D721Med (cell line): ENCODE data around the gene SPATA32.

Experiments used
- DNase-seq: peaks from one replicate; pipeline ENCODE4 v3.0.0; 2011; ENCODE audit warnings: low spot score; ENCODE audit not compliant: insufficient read length
- FAIRE-seq: peaks from 2 replicates; lab custom pipeline; 2011; peaks lifted over from hg19 to GRCh38; lab: Jason Lieb, UNC
- CTCF ChIP-seq: IDR thresholded peaks from 2 replicates; pipeline ENCODE4 v1.5.1; 2012; ENCODE audit warnings: mild to moderate bottlenecking, control low read depth; ENCODE audit not compliant: insufficient read depth; ENCODE audit errors: missing control alignments

Gene SPATA32

GRCh38 chr17:45246338-45246737 is 15.6 kb downstream of the SPATA32 start:
- DNase-seq, result no peak
- no peak for FAIRE-seq
- TF ChIP-seq CTCF, result no peak

GRCh38 chr17:45244725-45245656 is 16.9 kb downstream of the SPATA32 start:
- no peak for FAIRE-seq
- no peak for DNase-seq
- TF ChIP-seq CTCF, result no peak

- TF ChIP-seq CTCF, result no peak
- FAIRE-seq (no peak), DNase-seq (no peak)
These were observed 18.1 kb downstream of the SPATA32 start for GRCh38 chr17:45243750-45244149.

GRCh38 chr17:45242029-45242414 is 19.9 kb downstream of the SPATA32 start:
- no peak for FAIRE-seq
- DNase-seq, result no peak
- no peak for TF ChIP-seq CTCF

GRCh38 chr17:45241328-45242028 is 20.4 kb downstream of the SPATA32 start:
- DNase-seq, result peak; percentile 92
- TF ChIP-seq CTCF, result no peak
- no peak for FAIRE-seq

- DNase-seq (no peak), FAIRE-seq (no peak)
- no peak for TF ChIP-seq CTCF
These were observed 21.0 kb downstream of the SPATA32 start for GRCh38 chr17:45240905-45241327.

- no peak for TF ChIP-seq CTCF
- FAIRE-seq, result no peak
- no peak for DNase-seq
These were observed 23.6 kb downstream of the SPATA32 start for GRCh38 chr17:45238155-45238774.
